NCI-H1048 (cell line): ENCODE measurements around the gene HPCA.

Experiments used
- DNase-seq: peaks from one replicate; lab custom pipeline; 2025; lab: John Stamatoyannopoulos, UW

HPCA gene

GRCh38 chr1:32871364-32872191 is 14.7 kb upstream of the HPCA start:
- no peak for DNase-seq

GRCh38 chr1:32872192-32872460 is 14.2 kb upstream of the HPCA start:
- DNase-seq = no peak

GRCh38 chr1:32873484-32873883 is 12.8 kb upstream of the HPCA start:
- DNase-seq = no peak

- no peak for DNase-seq
Observed at GRCh38 chr1:32874860-32875752, 11.2 kb upstream of the HPCA start.

GRCh38 chr1:32876341-32877210 is 9.7 kb upstream of the HPCA start:
- no peak for DNase-seq

- DNase-seq = no peak
Observed at GRCh38 chr1:32877211-32878110, 8.8 kb upstream of the HPCA start.

- DNase-seq = no peak
Observed at GRCh38 chr1:32878183-32878582, 8.1 kb upstream of the HPCA start.

- DNase-seq = no peak
Observed at GRCh38 chr1:32878637-32879041, 7.7 kb upstream of the HPCA start.

GRCh38 chr1:32881291-32881690 is 5.0 kb upstream of the HPCA start:
- no peak for DNase-seq

GRCh38 chr1:32881871-32882850 is 4.1 kb upstream of the HPCA start:
- DNase-seq = no peak

- no peak for DNase-seq
Observed at GRCh38 chr1:32883338-32884031, 2.8 kb upstream of the HPCA start.

- DNase-seq = no peak
Observed at GRCh38 chr1:32884032-32884372, 2.3 kb upstream of the HPCA start.

GRCh38 chr1:32884726-32885125 is 1.6 kb upstream of the HPCA start:
- no peak for DNase-seq

- no peak for DNase-seq
Observed at GRCh38 chr1:32885676-32886003, 651 bp upstream of the HPCA start.

- no peak for DNase-seq
Observed at GRCh38 chr1:32886828-32887414, 630 bp downstream of the HPCA start.

GRCh38 chr1:32887623-32888022 is 1.3 kb downstream of the HPCA start:
- DNase-seq = no peak

- no peak for DNase-seq
Observed at GRCh38 chr1:32888134-32888533, 1.8 kb downstream of the HPCA start.

- DNase-seq = no peak
Observed at GRCh38 chr1:32888677-32889420, 2.6 kb downstream of the HPCA start.
